ENCODE data around the gene CEND1. TPM values are rescaled to one million over a fixed set of nuclear protein-coding genes. Genes with fewer than 3 reads are reported as not detected.

The CEND1 gene
- total and polyA plus RNA-seq, 2 experiments from 2014 or later: not detected

DNA sequence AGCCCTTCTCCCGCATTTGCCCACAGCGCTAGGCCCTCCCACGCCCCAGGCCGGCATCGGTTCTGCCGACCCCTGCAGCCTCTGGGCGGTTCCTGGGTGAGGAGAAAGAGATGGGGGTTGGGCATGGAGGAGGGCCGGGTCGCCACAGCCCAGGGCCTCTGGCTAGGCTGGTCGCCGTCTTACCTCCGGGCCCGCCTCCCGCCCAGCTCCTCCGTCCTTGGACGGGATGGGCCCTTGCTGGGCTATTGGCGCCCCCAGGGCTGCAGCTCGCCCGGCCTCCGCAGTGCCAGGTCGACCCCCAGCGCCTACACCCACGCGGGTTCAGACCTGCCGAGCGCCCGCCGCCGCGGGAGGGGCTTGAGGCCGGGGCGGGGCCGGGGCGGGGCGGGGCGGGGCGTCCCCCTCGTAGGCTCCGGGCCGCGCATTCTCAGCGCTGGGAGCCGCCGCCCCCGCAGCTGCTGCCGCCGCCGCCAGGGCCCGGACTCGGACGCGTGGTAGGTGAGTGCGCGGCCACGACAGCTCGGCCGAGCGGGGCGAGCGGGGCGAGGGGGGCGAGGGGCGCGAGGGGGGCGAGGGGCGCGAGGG is 42.7 kb upstream of the CEND1 start, which contains the start of gene CD151:
TSS of gene CD151 (plus strand) at position 424 of the 585 bp plus-strand sequence. CDS start 3,118 bp downstream, outside the sequence.
- Histone ChIP-seq H3K4me2 (peak within 1 kb of the TSS; percentile 98), H3K9me2 (replicated peaks; ENCODE audit: insufficient read depth) (no peaks in the 10 kb centered on the region), H3K9me3 (ENCODE audit: low read depth) (no peaks in the 10 kb centered on the region), H2AFZ (peak within 1 kb of the TSS; percentile 81), H3K4me3 (peak within 1 kb of the TSS; percentile 44), H3K27me3 (peaks cover 10% of the 10 kb centered on the region), H3K4me1 (ENCODE audit: insufficient read depth) (peaks cover 47% of the 10 kb centered on the region), H3K79me2 (peaks cover 31% of the 10 kb centered on the region), H3K27ac (peak within 1 kb of the TSS; percentile 87), H3K36me3 (replicated peaks; ENCODE audit: insufficient read depth, low read depth) (no peaks in the 10 kb centered on the region), H4K20me1 (ENCODE audit: insufficient read depth, poor library complexity, severe bottlenecking) (peaks cover 21% of the 10 kb centered on the region)
- peak; percentile 89 for DNase-seq (ENCODE audit: low spot score)
- TF ChIP-seq EZH2phosphoT487 (IDR thresholded peaks at IDR 0.05; ENCODE audit: low read depth, severe bottlenecking, unreplicated experiment) (no peak), CTCF (IDR thresholded peaks at IDR 0.05; ENCODE audit: poor library complexity) (no peak)
- WGBS (ENCODE audit: low lambda C conversion rate, missing lambda C conversion rate): under 1% methylated on average over 23 of the region's 67 CpGs

DNA sequence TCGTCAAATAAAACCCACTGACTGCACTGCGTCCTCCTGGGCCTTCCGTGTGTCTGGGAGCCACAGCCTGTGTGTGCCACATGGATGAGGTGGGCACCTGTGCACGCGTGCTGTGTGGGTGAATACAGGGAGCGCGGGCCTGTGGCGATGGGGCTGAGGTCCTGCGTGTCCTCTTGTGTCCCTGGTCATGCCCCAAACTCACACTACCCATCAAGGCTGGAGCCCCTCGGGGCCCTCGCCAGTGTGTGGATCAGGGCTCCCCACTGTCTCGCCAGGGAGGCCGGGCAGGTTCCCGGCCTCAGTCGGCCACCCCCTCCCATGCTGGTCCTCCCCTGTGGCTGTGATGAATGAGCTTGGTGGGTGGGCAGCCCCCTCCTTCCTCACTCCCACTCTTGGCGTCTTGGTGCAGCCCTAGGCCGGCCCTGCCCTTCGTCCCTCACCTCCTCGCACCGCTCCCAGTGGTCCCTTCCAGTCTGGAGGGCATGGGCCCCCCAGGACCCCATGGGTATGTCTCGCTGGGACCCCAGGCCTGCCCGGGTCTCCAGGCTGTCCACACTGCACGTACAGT is 42.2 kb upstream of the CEND1 start:
- Histone ChIP-seq H3K27me3 (peaks cover 10% of the 10 kb centered on the region), H3K9me2 (replicated peaks; ENCODE audit: insufficient read depth) (no peaks in the 10 kb centered on the region), H3K4me2 (peak overlapping the region; percentile 96), H4K20me1 (ENCODE audit: insufficient read depth, poor library complexity, severe bottlenecking) (peaks cover 21% of the 10 kb centered on the region), H3K27ac (peak overlapping the region; percentile 87), H3K79me2 (peaks cover 31% of the 10 kb centered on the region), H3K9me3 (ENCODE audit: low read depth) (no peaks in the 10 kb centered on the region), H3K36me3 (replicated peaks; ENCODE audit: insufficient read depth, low read depth) (no peaks in the 10 kb centered on the region), H2AFZ (no peak overlapping the region), H3K4me3 (peak overlapping the region; percentile 39), H3K4me1 (ENCODE audit: insufficient read depth) (peaks cover 50% of the 10 kb centered on the region)
- no peak for TF ChIP-seq EZH2phosphoT487 (IDR thresholded peaks at IDR 0.05; ENCODE audit: low read depth, severe bottlenecking, unreplicated experiment)
- TF ChIP-seq CTCF (IDR thresholded peaks at IDR 0.05; ENCODE audit: poor library complexity): no peak
- no peak for TF ChIP-seq EZH2 (IDR thresholded peaks at IDR 0.05; ENCODE audit: borderline replicate concordance)
- DNase-seq (ENCODE audit: low spot score): no peak
- 85% methylated on average over 12 of the region's 23 CpGs for WGBS (ENCODE audit: low lambda C conversion rate, missing lambda C conversion rate)

- TF ChIP-seq CTCF (IDR thresholded peaks at IDR 0.05; ENCODE audit: poor library complexity): no peak
- no peak for TF ChIP-seq EZH2 (IDR thresholded peaks at IDR 0.05; ENCODE audit: borderline replicate concordance)
- TF ChIP-seq EZH2phosphoT487 (IDR thresholded peaks at IDR 0.05; ENCODE audit: low read depth, severe bottlenecking, unreplicated experiment): no peak
- H3K4me2 ChIP-seq: peak overlapping the region; percentile 97
- no peaks in the 10 kb centered on the region for H3K9me3 ChIP-seq (ENCODE audit: low read depth)
- no peaks in the 10 kb centered on the region for H3K9me2 ChIP-seq (replicated peaks; ENCODE audit: insufficient read depth)
- H3K4me1 ChIP-seq (ENCODE audit: insufficient read depth): peaks cover 58% of the 10 kb centered on the region
- 54% methylated on average over 30 of the region's 31 CpGs for WGBS (ENCODE audit: low lambda C conversion rate, missing lambda C conversion rate)
- H3K36me3 ChIP-seq (replicated peaks; ENCODE audit: insufficient read depth, low read depth): no peaks in the 10 kb centered on the region
- H3K27ac ChIP-seq: no peak overlapping the region
- H3K27me3 ChIP-seq: peaks cover 16% of the 10 kb centered on the region
- H2AFZ ChIP-seq: no peak overlapping the region
- peaks cover 20% of the 10 kb centered on the region for H4K20me1 ChIP-seq (ENCODE audit: insufficient read depth, poor library complexity, severe bottlenecking)
- no peak overlapping the region for H3K4me3 ChIP-seq
- DNase-seq (ENCODE audit: low spot score): no peak
- H3K79me2 ChIP-seq: peaks cover 28% of the 10 kb centered on the region
Measured at GRCh38 chr11:831118-831864, 41.4 kb upstream of the CEND1 start.

Measured in hepatocyte (in vitro differentiated cells).